ENCODE data around the gene RPAP2. TPM values are rescaled to one million over a fixed set of nuclear protein-coding genes. Genes with fewer than 3 reads are reported as not detected.
"Not testable (repeated sequence)": the region's sequence is repeated elsewhere in the genome, so short reads cannot be mapped to it uniquely, and the experiment has no call there.

RPAP2 gene
- total and polyA plus RNA-seq, 2 donors (not counting 1 experiment from before 2014, with no cell fraction given) = 5.6 to 13.3 TPM

DNA sequence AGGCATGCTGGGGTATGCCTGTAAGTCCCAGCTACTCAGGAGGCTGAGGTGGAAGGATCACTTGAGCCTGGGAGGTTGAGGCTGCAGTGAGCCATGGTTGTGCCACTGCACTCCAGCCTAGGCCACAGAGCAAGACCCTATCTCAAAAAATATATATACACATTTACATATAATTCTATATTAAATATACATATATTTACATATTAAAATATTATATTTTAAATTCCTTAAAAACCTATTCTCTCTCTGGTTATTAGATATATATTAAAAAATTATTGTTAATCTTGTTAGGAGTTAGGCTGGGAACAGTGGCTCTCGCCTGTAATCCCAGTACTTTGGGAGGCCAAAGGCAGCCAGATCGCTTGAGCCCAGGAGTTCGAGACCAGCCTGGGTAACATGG is 22.8 kb upstream of the RPAP2 start:
- Histone ChIP-seq H3K4me1 (ENCODE audit: control insufficient read depth, extremely low read depth, insufficient read depth, low read length) (peaks cover 3% of the 10 kb centered on the region), H2AFZ (ENCODE audit: low read length) (no peak overlapping the region), H3K36me3 (ENCODE audit: control insufficient read depth, insufficient read depth, low read length) (no peaks in the 10 kb centered on the region), H3K79me2 (ENCODE audit: control insufficient read depth, insufficient read depth, low read length) (no peaks in the 10 kb centered on the region), H3K27me3 (ENCODE audit: control insufficient read depth, insufficient read depth, low read length) (no peaks in the 10 kb centered on the region), H3K9ac (ENCODE audit: insufficient read depth, low read length) (no peak overlapping the region), H3K27ac (ENCODE audit: insufficient read depth, low read length) (no peak overlapping the region), H4K20me1 (ENCODE audit: control insufficient read depth, extremely low read depth, insufficient read depth, low read length) (no peaks in the 10 kb centered on the region), H3K4me2 (ENCODE audit: extremely low read depth, insufficient read depth, low read length) (no peak overlapping the region), H3K4me3 (replicated peaks in 1 of 4; ENCODE audit: control extremely low read depth in 1 of 4, insufficient read depth in 1 of 4, low read depth in 3 of 4, low read length in 4 of 4) (no peak overlapping the region), H3K9me3 (ENCODE audit: control insufficient read depth, insufficient read depth, low read depth, low read length) (no peaks in the 10 kb centered on the region)
- no peak for DNase-seq (ENCODE audit: low read depth in 2 of 2)
- TF ChIP-seq EZH2 (IDR thresholded peaks at IDR 0.05; ENCODE audit: low read length, missing control alignments) = no peak
- TF ChIP-seq, protein P1, sequence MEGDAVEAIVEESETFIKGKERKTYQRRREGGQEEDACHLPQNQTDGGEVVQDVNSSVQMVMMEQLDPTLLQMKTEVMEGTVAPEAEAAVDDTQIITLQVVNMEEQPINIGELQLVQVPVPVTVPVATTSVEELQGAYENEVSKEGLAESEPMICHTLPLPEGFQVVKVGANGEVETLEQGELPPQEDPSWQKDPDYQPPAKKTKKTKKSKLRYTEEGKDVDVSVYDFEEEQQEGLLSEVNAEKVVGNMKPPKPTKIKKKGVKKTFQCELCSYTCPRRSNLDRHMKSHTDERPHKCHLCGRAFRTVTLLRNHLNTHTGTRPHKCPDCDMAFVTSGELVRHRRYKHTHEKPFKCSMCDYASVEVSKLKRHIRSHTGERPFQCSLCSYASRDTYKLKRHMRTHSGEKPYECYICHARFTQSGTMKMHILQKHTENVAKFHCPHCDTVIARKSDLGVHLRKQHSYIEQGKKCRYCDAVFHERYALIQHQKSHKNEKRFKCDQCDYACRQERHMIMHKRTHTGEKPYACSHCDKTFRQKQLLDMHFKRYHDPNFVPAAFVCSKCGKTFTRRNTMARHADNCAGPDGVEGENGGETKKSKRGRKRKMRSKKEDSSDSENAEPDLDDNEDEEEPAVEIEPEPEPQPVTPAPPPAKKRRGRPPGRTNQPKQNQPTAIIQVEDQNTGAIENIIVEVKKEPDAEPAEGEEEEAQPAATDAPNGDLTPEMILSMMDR (conservative IDR thresholded peaks at IDR 0.05 in 1 of 2, IDR thresholded peaks at IDR 0.05 in 1 of 2; ENCODE audit: low read depth in 1 of 2, low read length in 2 of 2) = no peak

DNA sequence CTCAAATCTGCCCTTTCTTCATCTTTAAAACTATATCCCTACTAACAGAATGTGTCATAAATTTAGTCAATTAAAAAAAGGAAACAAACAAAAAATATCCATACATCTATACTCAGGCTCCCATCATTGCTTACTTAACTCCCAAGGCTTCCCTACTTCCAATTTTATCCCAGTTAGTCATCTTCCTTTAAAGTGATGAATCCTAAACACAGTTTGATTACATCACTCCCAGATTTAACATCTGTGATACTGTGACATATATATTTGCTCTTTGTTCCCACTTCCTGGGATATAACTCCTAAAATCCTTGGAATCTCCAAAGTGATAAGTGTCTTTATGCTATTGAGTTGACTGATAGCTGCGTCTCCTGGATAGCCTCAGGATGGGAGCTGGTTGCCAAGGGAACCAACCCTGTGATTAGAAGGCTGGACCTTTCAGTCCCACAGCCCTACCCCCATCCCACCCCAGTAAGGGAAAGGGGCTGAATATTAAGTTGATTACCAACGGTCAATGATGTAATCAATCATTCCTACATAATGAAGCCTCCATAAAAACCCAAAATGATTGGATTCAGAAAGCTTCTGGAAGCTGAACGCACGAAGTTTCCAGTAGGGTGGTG is 21.6 kb upstream of the RPAP2 start:
- no peak for TF ChIP-seq EZH2 (IDR thresholded peaks at IDR 0.05; ENCODE audit: low read length, missing control alignments)
- TF ChIP-seq, protein P1 (conservative IDR thresholded peaks at IDR 0.05 in 1 of 2, IDR thresholded peaks at IDR 0.05 in 1 of 2; ENCODE audit: low read depth in 1 of 2, low read length in 2 of 2) = no peak
- Histone ChIP-seq H3K4me3 (replicated peaks in 1 of 4; ENCODE audit: control extremely low read depth in 1 of 4, insufficient read depth in 1 of 4, low read depth in 3 of 4, low read length in 4 of 4) (no peak overlapping the region), H3K4me1 (ENCODE audit: control insufficient read depth, extremely low read depth, insufficient read depth, low read length) (peaks cover 3% of the 10 kb centered on the region), H3K27ac (ENCODE audit: insufficient read depth, low read length) (no peak overlapping the region), H3K27me3 (ENCODE audit: control insufficient read depth, insufficient read depth, low read length) (no peaks in the 10 kb centered on the region), H3K4me2 (ENCODE audit: extremely low read depth, insufficient read depth, low read length) (no peak overlapping the region), H3K9ac (ENCODE audit: insufficient read depth, low read length) (no peak overlapping the region), H3K36me3 (ENCODE audit: control insufficient read depth, insufficient read depth, low read length) (no peaks in the 10 kb centered on the region), H4K20me1 (ENCODE audit: control insufficient read depth, extremely low read depth, insufficient read depth, low read length) (no peaks in the 10 kb centered on the region), H3K9me3 (ENCODE audit: control insufficient read depth, insufficient read depth, low read depth, low read length) (no peaks in the 10 kb centered on the region), H2AFZ (ENCODE audit: low read length) (no peak overlapping the region), H3K79me2 (ENCODE audit: control insufficient read depth, insufficient read depth, low read length) (no peaks in the 10 kb centered on the region)
- peak; percentile 66 to 77 for DNase-seq (ENCODE audit: low read depth in 2 of 2)

DNA sequence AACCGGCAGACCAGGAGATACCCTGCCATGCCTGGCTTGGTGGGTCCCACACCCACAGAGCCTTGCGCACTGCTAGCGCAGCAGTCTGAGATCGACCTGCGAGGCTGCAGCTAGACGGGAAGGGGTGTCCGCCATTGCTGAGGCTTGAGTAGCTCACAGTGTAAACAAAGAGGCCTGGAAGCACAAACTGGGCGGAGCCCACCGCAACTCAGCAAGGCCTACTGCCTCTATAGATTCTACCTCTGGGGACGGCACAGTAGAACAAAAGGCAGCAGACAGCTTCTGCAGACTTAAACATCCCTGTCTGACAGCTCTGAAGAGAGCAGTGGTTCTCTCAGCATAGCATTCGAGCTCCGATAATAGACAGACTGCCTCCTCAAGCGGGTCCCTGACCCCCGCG is 19.1 kb upstream of the RPAP2 start:
- H3K36me3 ChIP-seq (ENCODE audit: control insufficient read depth, insufficient read depth, low read length); H3K27ac ChIP-seq (ENCODE audit: insufficient read depth, low read length); H3K4me1 ChIP-seq (ENCODE audit: control insufficient read depth, extremely low read depth, insufficient read depth, low read length); H3K4me2 ChIP-seq (ENCODE audit: extremely low read depth, insufficient read depth, low read length); H3K9ac ChIP-seq (ENCODE audit: insufficient read depth, low read length); H3K79me2 ChIP-seq (ENCODE audit: control insufficient read depth, insufficient read depth, low read length); H4K20me1 ChIP-seq (ENCODE audit: control insufficient read depth, extremely low read depth, insufficient read depth, low read length); H3K4me3 ChIP-seq (replicated peaks in 1 of 4; ENCODE audit: control extremely low read depth in 1 of 4, insufficient read depth in 1 of 4, low read depth in 3 of 4, low read length in 4 of 4); H2AFZ ChIP-seq (ENCODE audit: low read length); DNase-seq (ENCODE audit: low read depth in 2 of 2); H3K27me3 ChIP-seq (ENCODE audit: control insufficient read depth, insufficient read depth, low read length); H3K9me3 ChIP-seq (ENCODE audit: control insufficient read depth, insufficient read depth, low read depth, low read length): not testable (repeated sequence)

DNA sequence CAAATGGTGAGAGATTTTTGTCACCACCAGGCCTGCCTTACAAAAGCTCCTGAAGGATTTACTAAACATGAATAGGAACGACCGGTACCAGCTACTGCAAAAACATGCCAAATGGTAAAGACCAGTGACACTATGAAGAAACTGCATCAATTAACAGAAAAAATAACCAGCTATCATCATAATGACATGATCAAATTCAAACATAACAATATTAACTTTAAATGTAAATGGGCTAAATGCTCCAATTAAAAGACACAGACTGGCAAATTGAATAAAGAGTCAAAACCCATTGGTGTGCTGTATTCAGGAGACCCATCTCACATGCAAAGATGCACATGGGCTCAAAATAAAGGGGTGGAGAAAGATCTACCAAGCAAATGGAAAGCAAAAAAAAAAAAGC is 17.4 kb upstream of the RPAP2 start:
- H3K9me3 ChIP-seq (ENCODE audit: control insufficient read depth, insufficient read depth, low read depth, low read length); H2AFZ ChIP-seq (ENCODE audit: low read length); H3K4me3 ChIP-seq (replicated peaks in 1 of 4; ENCODE audit: control extremely low read depth in 1 of 4, insufficient read depth in 1 of 4, low read depth in 3 of 4, low read length in 4 of 4); H3K79me2 ChIP-seq (ENCODE audit: control insufficient read depth, insufficient read depth, low read length); H3K27ac ChIP-seq (ENCODE audit: insufficient read depth, low read length); DNase-seq (ENCODE audit: low read depth in 2 of 2); H3K9ac ChIP-seq (ENCODE audit: insufficient read depth, low read length); H3K4me1 ChIP-seq (ENCODE audit: control insufficient read depth, extremely low read depth, insufficient read depth, low read length); H3K36me3 ChIP-seq (ENCODE audit: control insufficient read depth, insufficient read depth, low read length); H3K4me2 ChIP-seq (ENCODE audit: extremely low read depth, insufficient read depth, low read length); H4K20me1 ChIP-seq (ENCODE audit: control insufficient read depth, extremely low read depth, insufficient read depth, low read length); H3K27me3 ChIP-seq (ENCODE audit: control insufficient read depth, insufficient read depth, low read length): not testable (repeated sequence)
